ENCODE data around the gene RNF224.

DNA sequence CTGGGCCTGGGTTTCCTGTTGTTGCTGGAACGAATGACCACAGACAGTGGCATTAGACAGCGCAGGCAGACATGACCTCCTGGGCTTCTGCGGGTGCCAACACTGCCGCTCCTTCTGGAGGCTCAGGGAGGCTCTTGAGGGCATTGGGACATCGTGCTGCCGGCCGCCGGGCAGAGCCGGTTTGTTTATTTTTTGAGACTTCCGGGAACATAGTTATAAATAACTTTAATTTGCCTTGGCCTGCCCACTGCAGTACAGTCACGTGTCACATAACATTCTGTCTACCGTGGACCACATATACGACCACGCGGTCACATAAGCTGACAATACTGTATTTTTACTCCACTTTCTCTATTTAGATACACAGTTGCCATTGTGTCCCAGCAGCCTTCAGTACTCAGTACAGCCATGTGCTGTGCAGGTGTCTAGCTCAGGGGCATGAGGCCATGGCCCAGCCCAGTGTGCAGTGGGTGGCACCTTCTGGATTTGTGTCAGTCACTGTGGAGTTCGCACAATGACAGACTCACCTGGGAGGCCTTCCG is 42.0 kb downstream of the RNF224 start:
- TF ChIP-seq RXRA (IDR thresholded peaks at IDR 0.05; ENCODE audit: borderline replicate concordance, low read depth), result no peak
- TF ChIP-seq EP300 (IDR thresholded peaks at IDR 0.05; ENCODE audit: borderline replicate concordance in 1 of 2, low read depth in 1 of 2, low read length in 1 of 2), result no peak
- TF ChIP-seq, protein P1, sequence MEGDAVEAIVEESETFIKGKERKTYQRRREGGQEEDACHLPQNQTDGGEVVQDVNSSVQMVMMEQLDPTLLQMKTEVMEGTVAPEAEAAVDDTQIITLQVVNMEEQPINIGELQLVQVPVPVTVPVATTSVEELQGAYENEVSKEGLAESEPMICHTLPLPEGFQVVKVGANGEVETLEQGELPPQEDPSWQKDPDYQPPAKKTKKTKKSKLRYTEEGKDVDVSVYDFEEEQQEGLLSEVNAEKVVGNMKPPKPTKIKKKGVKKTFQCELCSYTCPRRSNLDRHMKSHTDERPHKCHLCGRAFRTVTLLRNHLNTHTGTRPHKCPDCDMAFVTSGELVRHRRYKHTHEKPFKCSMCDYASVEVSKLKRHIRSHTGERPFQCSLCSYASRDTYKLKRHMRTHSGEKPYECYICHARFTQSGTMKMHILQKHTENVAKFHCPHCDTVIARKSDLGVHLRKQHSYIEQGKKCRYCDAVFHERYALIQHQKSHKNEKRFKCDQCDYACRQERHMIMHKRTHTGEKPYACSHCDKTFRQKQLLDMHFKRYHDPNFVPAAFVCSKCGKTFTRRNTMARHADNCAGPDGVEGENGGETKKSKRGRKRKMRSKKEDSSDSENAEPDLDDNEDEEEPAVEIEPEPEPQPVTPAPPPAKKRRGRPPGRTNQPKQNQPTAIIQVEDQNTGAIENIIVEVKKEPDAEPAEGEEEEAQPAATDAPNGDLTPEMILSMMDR (IDR thresholded peaks at IDR 0.05), result no peak

Data from SK-N-SH (cell line).